K562 (cell line): ENCODE measurements around the gene NEDD4.

Source experiments
- CREB1 ChIP-seq, 2 experiments: sonication (generic) in 1 of 2; formaldehyde crosslinking in 1 of 2; IDR thresholded peaks; 2 replicates each; pipeline versions ENCODE4 v1.6.1 to v1.8.0; 2012 to 2022; ENCODE audit warnings: inconsistent platforms in 1 of 2, mild to moderate bottlenecking in 1 of 2, missing genetic modification reagents in 1 of 2, moderate library complexity in 1 of 2
- CREM ChIP-seq: IDR thresholded peaks from 2 replicates; pipeline ENCODE4 v1.6.1; 2014; ENCODE audit warnings: antibody characterized with exemption, low read depth
- MCM5 ChIP-seq: fragments of 450-650 bp; IDR thresholded peaks from 2 replicates; pipeline ENCODE4 v1.6.1; 2016; ENCODE audit warnings: low read depth
- POLR2AphosphoS5 ChIP-seq: IDR thresholded peaks from 2 replicates; pipeline ENCODE4 v1.6.1; 2011; ENCODE audit warnings: mild to moderate bottlenecking, low read depth, low read length, moderate library complexity; ENCODE audit not compliant: control insufficient read depth, insufficient read depth
- SMARCA4 ChIP-seq: fragments of 450-650 bp; IDR thresholded peaks from 2 replicates; pipeline ENCODE4 v1.6.1; 2016
- STAT5B ChIP-seq: fragments of 250-450 bp; sonication (Bioruptor Pico); IDR thresholded peaks from 2 replicates; pipeline ENCODE4 v1.8.0; 2021; ENCODE audit warnings: mild to moderate bottlenecking, inconsistent platforms
- TARDBP ChIP-seq: fragments of 450-650 bp; IDR thresholded peaks from 2 replicates; pipeline ENCODE4 v1.6.1; 2016
- ZNF41 ChIP-seq: fragments of 250-450 bp; sonication (Bioruptor Pico); conservative IDR thresholded peaks from 2 replicates; pipeline ENCODE4 v1.4.0; 2020; ENCODE audit warnings: mild to moderate bottlenecking
- TF ChIP-seq, protein P1 (sequence below): sonication (generic); formaldehyde crosslinking; IDR thresholded peaks from 2 replicates; pipeline ENCODE4 v1.8.1; 2023; ENCODE audit warnings: missing genetic modification reagents, mild to moderate bottlenecking, borderline replicate concordance
- TF ChIP-seq, protein P2 (sequence below), 3 experiments: IDR thresholded peaks in 2 of 3; conservative IDR thresholded peaks in 1 of 3; 2 replicates each; pipeline ENCODE4 v1.5.1; 2011 to 2012; ENCODE audit warnings: low read length in 3 of 3, mild to moderate bottlenecking in 3 of 3, control low read depth in 2 of 3, improper control_type of control experiment in 1 of 3, inconsistent platforms in 1 of 3, low read depth in 1 of 3, mixed read lengths in 1 of 3, moderate library complexity in 1 of 3; ENCODE audit not compliant: insufficient read depth in 2 of 3
- TF ChIP-seq, protein P3 (sequence below): IDR thresholded peaks from 3 replicates; pipeline ENCODE4 v1.6.1; 2011; ENCODE audit warnings: borderline replicate concordance, mild to moderate bottlenecking; ENCODE audit not compliant: insufficient read length, insufficient read depth

- TF ChIP-seq MCM5, result no peak
- no peak for TF ChIP-seq CREB1 (IDR thresholded peaks at IDR 0.05)
- TF ChIP-seq CREB1 (CRISPR knock-in tag; IDR thresholded peaks at IDR 0.05), result no peak
- TF ChIP-seq, protein P1, sequence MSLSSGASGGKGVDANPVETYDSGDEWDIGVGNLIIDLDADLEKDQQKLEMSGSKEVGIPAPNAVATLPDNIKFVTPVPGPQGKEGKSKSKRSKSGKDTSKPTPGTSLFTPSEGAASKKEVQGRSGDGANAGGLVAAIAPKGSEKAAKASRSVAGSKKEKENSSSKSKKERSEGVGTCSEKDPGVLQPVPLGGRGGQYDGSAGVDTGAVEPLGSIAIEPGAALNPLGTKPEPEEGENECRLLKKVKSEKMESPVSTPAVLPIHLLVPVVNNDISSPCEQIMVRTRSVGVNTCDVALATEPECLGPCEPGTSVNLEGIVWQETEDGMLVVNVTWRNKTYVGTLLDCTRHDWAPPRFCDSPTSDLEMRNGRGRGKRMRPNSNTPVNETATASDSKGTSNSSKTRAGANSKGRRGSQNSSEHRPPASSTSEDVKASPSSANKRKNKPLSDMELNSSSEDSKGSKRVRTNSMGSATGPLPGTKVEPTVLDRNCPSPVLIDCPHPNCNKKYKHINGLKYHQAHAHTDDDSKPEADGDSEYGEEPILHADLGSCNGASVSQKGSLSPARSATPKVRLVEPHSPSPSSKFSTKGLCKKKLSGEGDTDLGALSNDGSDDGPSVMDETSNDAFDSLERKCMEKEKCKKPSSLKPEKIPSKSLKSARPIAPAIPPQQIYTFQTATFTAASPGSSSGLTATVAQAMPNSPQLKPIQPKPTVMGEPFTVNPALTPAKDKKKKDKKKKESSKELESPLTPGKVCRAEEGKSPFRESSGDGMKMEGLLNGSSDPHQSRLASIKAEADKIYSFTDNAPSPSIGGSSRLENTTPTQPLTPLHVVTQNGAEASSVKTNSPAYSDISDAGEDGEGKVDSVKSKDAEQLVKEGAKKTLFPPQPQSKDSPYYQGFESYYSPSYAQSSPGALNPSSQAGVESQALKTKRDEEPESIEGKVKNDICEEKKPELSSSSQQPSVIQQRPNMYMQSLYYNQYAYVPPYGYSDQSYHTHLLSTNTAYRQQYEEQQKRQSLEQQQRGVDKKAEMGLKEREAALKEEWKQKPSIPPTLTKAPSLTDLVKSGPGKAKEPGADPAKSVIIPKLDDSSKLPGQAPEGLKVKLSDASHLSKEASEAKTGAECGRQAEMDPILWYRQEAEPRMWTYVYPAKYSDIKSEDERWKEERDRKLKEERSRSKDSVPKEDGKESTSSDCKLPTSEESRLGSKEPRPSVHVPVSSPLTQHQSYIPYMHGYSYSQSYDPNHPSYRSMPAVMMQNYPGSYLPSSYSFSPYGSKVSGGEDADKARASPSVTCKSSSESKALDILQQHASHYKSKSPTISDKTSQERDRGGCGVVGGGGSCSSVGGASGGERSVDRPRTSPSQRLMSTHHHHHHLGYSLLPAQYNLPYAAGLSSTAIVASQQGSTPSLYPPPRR (CRISPR knock-in tag), result no peak
- TF ChIP-seq CREM, result 0 out of 2 replicates have a peak, but pooled peaks have one; percentile 32
- TF ChIP-seq POLR2AphosphoS5, result no peak
- TF ChIP-seq TARDBP, result no peak
- no peak for TF ChIP-seq ZNF41 (CRISPR knock-in tag)
- TF ChIP-seq SMARCA4, result no peak
- TF ChIP-seq, protein P2, sequence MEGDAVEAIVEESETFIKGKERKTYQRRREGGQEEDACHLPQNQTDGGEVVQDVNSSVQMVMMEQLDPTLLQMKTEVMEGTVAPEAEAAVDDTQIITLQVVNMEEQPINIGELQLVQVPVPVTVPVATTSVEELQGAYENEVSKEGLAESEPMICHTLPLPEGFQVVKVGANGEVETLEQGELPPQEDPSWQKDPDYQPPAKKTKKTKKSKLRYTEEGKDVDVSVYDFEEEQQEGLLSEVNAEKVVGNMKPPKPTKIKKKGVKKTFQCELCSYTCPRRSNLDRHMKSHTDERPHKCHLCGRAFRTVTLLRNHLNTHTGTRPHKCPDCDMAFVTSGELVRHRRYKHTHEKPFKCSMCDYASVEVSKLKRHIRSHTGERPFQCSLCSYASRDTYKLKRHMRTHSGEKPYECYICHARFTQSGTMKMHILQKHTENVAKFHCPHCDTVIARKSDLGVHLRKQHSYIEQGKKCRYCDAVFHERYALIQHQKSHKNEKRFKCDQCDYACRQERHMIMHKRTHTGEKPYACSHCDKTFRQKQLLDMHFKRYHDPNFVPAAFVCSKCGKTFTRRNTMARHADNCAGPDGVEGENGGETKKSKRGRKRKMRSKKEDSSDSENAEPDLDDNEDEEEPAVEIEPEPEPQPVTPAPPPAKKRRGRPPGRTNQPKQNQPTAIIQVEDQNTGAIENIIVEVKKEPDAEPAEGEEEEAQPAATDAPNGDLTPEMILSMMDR (IDR thresholded peaks at IDR 0.05 in 2 of 3, conservative IDR thresholded peaks at IDR 0.05 in 1 of 3; ENCODE audit: insufficient read depth in 2 of 3, low read depth in 1 of 3, low read length in 3 of 3), result no peak
- TF ChIP-seq, protein P3, sequence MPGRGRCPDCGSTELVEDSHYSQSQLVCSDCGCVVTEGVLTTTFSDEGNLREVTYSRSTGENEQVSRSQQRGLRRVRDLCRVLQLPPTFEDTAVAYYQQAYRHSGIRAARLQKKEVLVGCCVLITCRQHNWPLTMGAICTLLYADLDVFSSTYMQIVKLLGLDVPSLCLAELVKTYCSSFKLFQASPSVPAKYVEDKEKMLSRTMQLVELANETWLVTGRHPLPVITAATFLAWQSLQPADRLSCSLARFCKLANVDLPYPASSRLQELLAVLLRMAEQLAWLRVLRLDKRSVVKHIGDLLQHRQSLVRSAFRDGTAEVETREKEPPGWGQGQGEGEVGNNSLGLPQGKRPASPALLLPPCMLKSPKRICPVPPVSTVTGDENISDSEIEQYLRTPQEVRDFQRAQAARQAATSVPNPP, result no peak
- no peak for TF ChIP-seq STAT5B (CRISPR knock-in tag)
Measured at GRCh38 chr15:56038015-56038414, 44.6 kb upstream of the NEDD4 start.
